Measurements from ENCODE around the gene BCL2L11.

Gene BCL2L11

DNA sequence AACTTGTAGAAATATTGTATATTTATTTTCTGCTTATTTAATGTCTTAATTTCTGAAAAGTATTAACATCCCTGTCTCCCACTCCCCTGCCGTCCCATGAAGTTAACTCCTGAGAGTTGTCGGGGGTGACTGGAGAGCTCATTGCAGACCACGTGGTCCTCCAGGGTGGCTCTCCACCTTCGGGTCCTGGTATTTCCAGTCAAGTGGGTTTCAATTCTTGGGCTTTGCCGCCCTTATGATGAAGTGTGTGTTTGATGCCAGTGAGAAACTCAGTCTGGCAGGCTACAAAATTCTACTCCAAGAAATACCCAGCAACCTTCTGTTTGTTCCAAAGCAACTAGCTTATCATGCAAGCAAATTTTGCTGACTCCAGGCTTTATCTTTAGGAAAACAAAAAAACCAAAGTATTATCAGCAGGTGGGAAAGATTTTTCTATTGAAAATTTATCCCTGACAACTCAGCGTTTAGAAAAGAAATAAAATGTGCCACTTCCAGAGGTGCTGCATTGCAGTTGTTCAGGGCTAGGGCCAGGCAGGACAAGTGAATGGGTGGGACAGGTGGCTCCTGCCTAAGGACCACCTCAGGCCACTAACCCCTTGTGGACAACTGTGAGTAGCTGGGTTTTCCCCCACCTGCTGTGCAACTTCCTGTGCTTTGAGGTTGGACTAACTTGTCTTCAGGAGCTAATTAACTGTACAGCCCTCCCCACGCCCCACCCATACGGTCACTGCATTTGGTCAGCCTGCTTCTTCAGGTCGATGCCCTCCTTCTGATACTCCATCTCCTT is 46.6 kb downstream of the BCL2L11 start:
- no peaks in the 10 kb centered on the region for H3K9me3 ChIP-seq (ENCODE audit: control insufficient read depth in 1 of 2, low read length in 2 of 2)
- H3K4me1 ChIP-seq (ENCODE audit: control insufficient read depth in 1 of 2, insufficient read depth in 2 of 2, low read length in 2 of 2) = peaks cover 6 to 21% of the 10 kb centered on the region in 2 donors
- H3K27ac ChIP-seq (ENCODE audit: low read depth, low read length) = no peak overlapping the region
- peaks cover 6 to 20% of the 10 kb centered on the region in 2 donors for H3K36me3 ChIP-seq (ENCODE audit: control insufficient read depth in 1 of 2, insufficient read depth in 2 of 2, low read length in 2 of 2)
- H3K27me3 ChIP-seq (ENCODE audit: control insufficient read depth in 1 of 2, insufficient read depth in 2 of 2, low read length in 2 of 2) = no peaks in the 10 kb centered on the region
- H3K9ac ChIP-seq (ENCODE audit: low read depth in 1 of 2, low read length in 2 of 2) = no peak overlapping the region
- H3K4me3 ChIP-seq (ENCODE audit: low read depth in 1 of 2, low read length in 2 of 2) = no peak overlapping the region

GRCh38 chr2:111167863-111168162 is 47.1 kb downstream of the BCL2L11 start:
- H3K4me3 ChIP-seq (ENCODE audit: low read depth in 1 of 2, low read length in 2 of 2) = no peak overlapping the region
- H3K4me1 ChIP-seq (ENCODE audit: control insufficient read depth in 1 of 2, insufficient read depth in 2 of 2, low read length in 2 of 2) = peaks cover 2 to 16% of the 10 kb centered on the region in 2 donors
- H3K27me3 ChIP-seq (ENCODE audit: control insufficient read depth in 1 of 2, insufficient read depth in 2 of 2, low read length in 2 of 2) = no peaks in the 10 kb centered on the region
- no peak overlapping the region for H3K27ac ChIP-seq (ENCODE audit: low read depth, low read length)
- peaks cover 6 to 20% of the 10 kb centered on the region in 2 donors for H3K36me3 ChIP-seq (ENCODE audit: control insufficient read depth in 1 of 2, insufficient read depth in 2 of 2, low read length in 2 of 2)
- no peak overlapping the region for H3K9ac ChIP-seq (ENCODE audit: low read depth in 1 of 2, low read length in 2 of 2)
- H3K9me3 ChIP-seq (ENCODE audit: control insufficient read depth in 1 of 2, low read length in 2 of 2) = no peaks in the 10 kb centered on the region

DNA sequence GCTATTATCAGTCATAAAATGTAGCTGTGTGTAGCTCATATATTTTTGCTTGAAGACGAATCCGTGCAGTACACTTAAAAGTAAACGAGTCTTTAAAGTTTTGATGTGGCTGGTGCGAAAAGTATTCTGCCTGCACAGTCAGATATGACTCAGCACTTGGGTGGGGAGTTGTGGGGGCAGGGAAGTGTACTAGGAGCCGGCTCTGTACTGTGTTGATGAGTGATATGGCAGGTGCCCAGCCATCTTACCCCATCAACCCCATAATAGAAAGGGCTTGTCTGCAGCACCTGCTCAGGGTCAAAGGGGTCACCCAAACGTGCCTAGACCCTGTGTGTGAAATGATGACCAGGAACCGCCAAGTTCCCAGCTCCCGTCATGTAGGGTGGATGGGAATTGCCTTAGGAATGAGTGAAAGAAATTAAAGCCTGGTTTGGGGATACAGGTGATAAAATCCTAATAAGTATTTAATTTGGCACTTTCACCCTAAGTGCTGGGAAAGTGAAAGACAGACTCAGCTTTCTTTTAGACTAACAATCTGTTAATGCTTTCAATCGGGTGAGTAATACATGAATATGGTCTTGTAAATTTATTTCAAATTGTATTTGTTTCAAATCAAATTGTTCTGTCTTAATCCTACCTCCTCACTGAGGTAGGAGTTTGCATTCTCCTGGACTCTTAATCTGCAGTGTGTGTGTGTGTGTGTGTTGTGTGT is 48.0 kb downstream of the BCL2L11 start:
- H3K9ac ChIP-seq (ENCODE audit: low read depth in 1 of 2, low read length in 2 of 2) = no peak overlapping the region
- peaks cover 6 to 20% of the 10 kb centered on the region in 2 donors for H3K36me3 ChIP-seq (ENCODE audit: control insufficient read depth in 1 of 2, insufficient read depth in 2 of 2, low read length in 2 of 2)
- H3K9me3 ChIP-seq (ENCODE audit: control insufficient read depth in 1 of 2, low read length in 2 of 2) = no peaks in the 10 kb centered on the region
- no peaks in the 10 kb centered on the region for H3K27me3 ChIP-seq (ENCODE audit: control insufficient read depth in 1 of 2, insufficient read depth in 2 of 2, low read length in 2 of 2)
- no peak overlapping the region for H3K27ac ChIP-seq (ENCODE audit: low read depth, low read length)
- H3K4me1 ChIP-seq (ENCODE audit: control insufficient read depth in 1 of 2, insufficient read depth in 2 of 2, low read length in 2 of 2) = peaks cover 0 to 9% of the 10 kb centered on the region in 2 donors
- H3K4me3 ChIP-seq (ENCODE audit: low read depth in 1 of 2, low read length in 2 of 2) = no peak overlapping the region

- Histone ChIP-seq H3K9me3 (ENCODE audit: control insufficient read depth in 1 of 2, low read length in 2 of 2) (no peaks in the 10 kb centered on the region), H3K27ac (ENCODE audit: low read depth, low read length) (no peak overlapping the region)
These were observed 48.6 kb downstream of the BCL2L11 start for GRCh38 chr2:111169268-111169667.

GRCh38 chr2:111169924-111170323 is 49.2 kb downstream of the BCL2L11 start:
- H3K9ac ChIP-seq (ENCODE audit: low read depth in 1 of 2, low read length in 2 of 2) = no peak overlapping the region
- no peak overlapping the region for H3K27ac ChIP-seq (ENCODE audit: low read depth, low read length)
- H3K27me3 ChIP-seq (ENCODE audit: control insufficient read depth in 1 of 2, insufficient read depth in 2 of 2, low read length in 2 of 2) = no peaks in the 10 kb centered on the region
- no peaks in the 10 kb centered on the region for H3K9me3 ChIP-seq (ENCODE audit: control insufficient read depth in 1 of 2, low read length in 2 of 2)
- H3K4me1 ChIP-seq (ENCODE audit: control insufficient read depth in 1 of 2, insufficient read depth in 2 of 2, low read length in 2 of 2) = peaks cover 0 to 9% of the 10 kb centered on the region in 2 donors
- no peak overlapping the region for H3K4me3 ChIP-seq (ENCODE audit: low read depth in 1 of 2, low read length in 2 of 2)
- H3K36me3 ChIP-seq (ENCODE audit: control insufficient read depth in 1 of 2, insufficient read depth in 2 of 2, low read length in 2 of 2) = peaks cover 4 to 14% of the 10 kb centered on the region in 2 donors

More at GRCh38 chr2:111169268-111169667, 48.6 kb downstream of the BCL2L11 start:
- Histone ChIP-seq H3K4me3 (ENCODE audit: low read depth in 1 of 2, low read length in 2 of 2) (no peak overlapping the region), H3K9ac (ENCODE audit: low read depth in 1 of 2, low read length in 2 of 2) (no peak overlapping the region), H3K4me1 (ENCODE audit: control insufficient read depth in 1 of 2, insufficient read depth in 2 of 2, low read length in 2 of 2) (peaks cover 0 to 9% of the 10 kb centered on the region in 2 donors), H3K36me3 (ENCODE audit: control insufficient read depth in 1 of 2, insufficient read depth in 2 of 2, low read length in 2 of 2) (peaks cover 6 to 16% of the 10 kb centered on the region in 2 donors), H3K27me3 (ENCODE audit: control insufficient read depth in 1 of 2, insufficient read depth in 2 of 2, low read length in 2 of 2) (no peaks in the 10 kb centered on the region)

DNA sequence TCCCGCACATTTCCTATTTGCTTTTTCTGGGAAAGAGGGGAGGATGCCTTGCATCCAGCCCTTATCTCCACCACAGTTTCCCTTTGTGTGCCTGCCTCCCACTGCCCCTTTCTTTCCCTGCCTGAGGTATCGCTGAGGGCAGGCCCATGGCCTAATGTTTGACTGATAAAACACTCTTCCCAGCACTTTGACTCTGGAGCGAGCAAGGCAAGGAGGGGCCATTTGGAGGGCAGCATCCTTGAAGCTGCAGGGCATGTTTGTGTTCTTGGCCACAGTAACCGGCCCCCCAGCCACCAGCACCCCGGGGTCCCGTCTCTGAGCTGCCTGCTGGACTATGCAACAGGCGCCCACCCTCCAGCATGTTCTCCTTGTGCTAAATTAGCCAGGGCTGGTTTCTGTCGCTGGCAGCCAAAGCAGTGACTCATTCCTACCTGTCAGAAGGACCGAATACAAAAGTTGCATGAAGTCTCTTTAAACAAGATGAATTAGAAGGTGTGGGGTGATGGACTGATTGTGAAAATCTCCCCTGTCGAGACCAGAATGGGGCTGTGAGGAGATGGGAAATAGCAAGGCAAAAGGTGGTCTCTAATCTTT is 50.7 kb downstream of the BCL2L11 start:
- H3K9ac ChIP-seq (ENCODE audit: low read depth in 1 of 2, low read length in 2 of 2) = no peak overlapping the region
- peaks cover 0 to 3% of the 10 kb centered on the region in 2 donors for H3K36me3 ChIP-seq (ENCODE audit: control insufficient read depth in 1 of 2, insufficient read depth in 2 of 2, low read length in 2 of 2)
- H3K27ac ChIP-seq (ENCODE audit: low read depth, low read length) = no peak overlapping the region
- no peaks in the 10 kb centered on the region for H3K9me3 ChIP-seq (ENCODE audit: control insufficient read depth in 1 of 2, low read length in 2 of 2)
- H3K4me1 ChIP-seq (ENCODE audit: control insufficient read depth in 1 of 2, insufficient read depth in 2 of 2, low read length in 2 of 2) = peaks cover 0 to 9% of the 10 kb centered on the region in 2 donors
- no peaks in the 10 kb centered on the region for H3K27me3 ChIP-seq (ENCODE audit: control insufficient read depth in 1 of 2, insufficient read depth in 2 of 2, low read length in 2 of 2)
- no peak overlapping the region for H3K4me3 ChIP-seq (ENCODE audit: low read depth in 1 of 2, low read length in 2 of 2)

GRCh38 chr2:111172666-111173065 is 52.0 kb downstream of the BCL2L11 start:
- H3K27ac ChIP-seq (ENCODE audit: low read depth, low read length) = no peak overlapping the region
- peaks cover 0 to 9% of the 10 kb centered on the region in 2 donors for H3K4me1 ChIP-seq (ENCODE audit: control insufficient read depth in 1 of 2, insufficient read depth in 2 of 2, low read length in 2 of 2)
- H3K27me3 ChIP-seq (ENCODE audit: control insufficient read depth in 1 of 2, insufficient read depth in 2 of 2, low read length in 2 of 2) = no peaks in the 10 kb centered on the region
- H3K36me3 ChIP-seq (ENCODE audit: control insufficient read depth in 1 of 2, insufficient read depth in 2 of 2, low read length in 2 of 2) = peaks cover 0 to under 1% of the 10 kb centered on the region in 2 donors
- H3K9ac ChIP-seq (ENCODE audit: low read depth in 1 of 2, low read length in 2 of 2) = no peak overlapping the region
- no peaks in the 10 kb centered on the region for H3K9me3 ChIP-seq (ENCODE audit: control insufficient read depth in 1 of 2, low read length in 2 of 2)
- H3K4me3 ChIP-seq (ENCODE audit: low read depth in 1 of 2, low read length in 2 of 2) = no peak overlapping the region

- Histone ChIP-seq H3K4me1 (ENCODE audit: control insufficient read depth in 1 of 2, insufficient read depth in 2 of 2, low read length in 2 of 2) (peaks cover 0 to 7% of the 10 kb centered on the region in 2 donors), H3K4me3 (ENCODE audit: low read depth in 1 of 2, low read length in 2 of 2) (no peak overlapping the region), H3K36me3 (ENCODE audit: control insufficient read depth in 1 of 2, insufficient read depth in 2 of 2, low read length in 2 of 2) (no peaks in the 10 kb centered on the region), H3K9ac (ENCODE audit: low read depth in 1 of 2, low read length in 2 of 2) (no peak overlapping the region), H3K27me3 (ENCODE audit: control insufficient read depth in 1 of 2, insufficient read depth in 2 of 2, low read length in 2 of 2) (no peaks in the 10 kb centered on the region), H3K27ac (ENCODE audit: low read depth, low read length) (no peak overlapping the region), H3K9me3 (ENCODE audit: control insufficient read depth in 1 of 2, low read length in 2 of 2) (no peaks in the 10 kb centered on the region)
These were observed 52.6 kb downstream of the BCL2L11 start for GRCh38 chr2:111173338-111173737.

DNA sequence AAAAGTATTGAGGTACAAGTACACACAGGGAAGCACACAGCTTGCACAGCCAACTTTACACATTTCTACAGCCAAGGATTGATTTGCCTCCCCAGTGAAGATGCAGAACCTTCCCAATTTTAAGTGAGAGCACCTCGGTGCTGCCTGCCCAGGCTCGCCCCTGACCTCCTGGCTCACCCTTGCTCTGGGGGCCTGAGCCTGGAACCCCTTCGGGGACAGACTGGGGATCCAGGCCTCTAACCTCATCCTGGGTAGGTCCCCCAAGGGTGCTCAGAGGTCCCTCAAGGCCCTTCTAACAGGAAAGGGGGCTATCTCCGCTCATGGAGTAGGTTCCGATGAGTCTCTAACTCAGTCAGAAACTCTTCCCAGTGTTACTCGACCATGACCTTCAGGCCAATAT is 53.1 kb downstream of the BCL2L11 start:
- Histone ChIP-seq H3K9me3 (ENCODE audit: control insufficient read depth in 1 of 2, low read length in 2 of 2) (no peaks in the 10 kb centered on the region), H3K4me3 (ENCODE audit: low read depth in 1 of 2, low read length in 2 of 2) (no peak overlapping the region), H3K4me1 (ENCODE audit: control insufficient read depth in 1 of 2, insufficient read depth in 2 of 2, low read length in 2 of 2) (peaks cover 5 to 8% of the 10 kb centered on the region in 2 donors), H3K27ac (ENCODE audit: low read depth, low read length) (no peak overlapping the region), H3K36me3 (ENCODE audit: control insufficient read depth in 1 of 2, insufficient read depth in 2 of 2, low read length in 2 of 2) (no peaks in the 10 kb centered on the region), H3K27me3 (ENCODE audit: control insufficient read depth in 1 of 2, insufficient read depth in 2 of 2, low read length in 2 of 2) (no peaks in the 10 kb centered on the region), H3K9ac (ENCODE audit: low read depth in 1 of 2, low read length in 2 of 2) (no peak overlapping the region)

DNA sequence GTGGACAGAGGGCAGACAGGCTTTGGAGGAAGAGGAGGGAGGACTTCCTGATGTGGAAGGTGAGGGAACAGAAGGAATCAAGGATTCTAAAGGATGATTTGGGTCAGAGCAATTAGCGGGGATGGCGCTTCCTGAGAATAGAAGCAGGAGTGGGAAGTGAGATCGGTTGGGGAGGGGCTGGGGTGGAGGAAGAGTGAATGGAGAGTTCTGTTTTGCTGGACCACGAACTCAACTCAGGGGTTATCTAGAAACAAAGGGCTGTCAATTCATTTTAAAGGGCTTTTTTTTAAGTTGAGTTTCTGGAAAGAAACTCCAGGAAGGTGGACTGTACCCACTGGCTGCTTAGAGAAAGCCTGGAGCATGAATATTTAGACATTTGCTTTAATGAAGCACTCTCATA is 54.9 kb downstream of the BCL2L11 start:
- H3K27me3 ChIP-seq (ENCODE audit: control insufficient read depth in 1 of 2, insufficient read depth in 2 of 2, low read length in 2 of 2) = no peaks in the 10 kb centered on the region
- H3K27ac ChIP-seq (ENCODE audit: low read depth, low read length) = no peak overlapping the region

More for the DNA sequence above, 54.9 kb downstream of the BCL2L11 start:
- no peak overlapping the region for H3K4me3 ChIP-seq (ENCODE audit: low read depth in 1 of 2, low read length in 2 of 2)
- H3K4me1 ChIP-seq (ENCODE audit: control insufficient read depth in 1 of 2, insufficient read depth in 2 of 2, low read length in 2 of 2) = peaks cover 14 to 16% of the 10 kb centered on the region in 2 donors
- H3K9ac ChIP-seq (ENCODE audit: low read depth in 1 of 2, low read length in 2 of 2) = no peak overlapping the region
- no peaks in the 10 kb centered on the region for H3K36me3 ChIP-seq (ENCODE audit: control insufficient read depth in 1 of 2, insufficient read depth in 2 of 2, low read length in 2 of 2)
- H3K9me3 ChIP-seq (ENCODE audit: control insufficient read depth in 1 of 2, low read length in 2 of 2) = no peaks in the 10 kb centered on the region

Data from duodenal mucosa (tissue), 2 donors.